ENCODE measurements around the gene TOP3B.
A peak's percentile ranks its signal among the peaks of the same experiment; 100 is the strongest.

TOP3B gene

GRCh38 chr22:21978564-21979386, 3.8 kb downstream of the TOP3B start:
- no peak for DNase-seq

DNA sequence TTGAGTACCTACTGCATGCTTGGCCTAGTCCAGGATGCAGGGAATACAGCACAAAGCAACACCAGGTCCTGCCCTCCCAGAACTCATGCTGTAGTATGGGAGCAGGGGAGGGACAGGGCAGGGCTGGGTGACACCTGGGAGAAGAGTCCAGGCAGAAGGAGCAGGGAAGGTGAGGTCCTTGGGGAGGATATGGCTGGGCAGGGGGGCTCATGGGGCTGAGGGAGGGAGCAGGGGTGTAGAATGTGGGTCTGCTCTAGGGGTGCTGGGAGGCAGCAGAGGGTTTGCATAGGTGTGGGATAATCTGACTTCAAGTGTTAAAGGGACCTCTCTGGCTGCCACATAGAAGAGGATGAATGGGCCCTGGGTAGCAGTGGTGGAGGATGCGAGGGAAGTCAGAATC, 4.8 kb downstream of the TOP3B start:
- no peak for DNase-seq

- no peak for DNase-seq
These were observed 6.7 kb downstream of the TOP3B start for GRCh38 chr22:21975854-21976345.

- DNase-seq: no peak
These were observed 7.3 kb downstream of the TOP3B start for GRCh38 chr22:21975273-21975672.

GRCh38 chr22:21974058-21974649, 8.4 kb downstream of the TOP3B start:
- DNase-seq: no peak

- DNase-seq: no peak
These were observed 9.8 kb downstream of the TOP3B start for GRCh38 chr22:21972806-21973205.

DNA sequence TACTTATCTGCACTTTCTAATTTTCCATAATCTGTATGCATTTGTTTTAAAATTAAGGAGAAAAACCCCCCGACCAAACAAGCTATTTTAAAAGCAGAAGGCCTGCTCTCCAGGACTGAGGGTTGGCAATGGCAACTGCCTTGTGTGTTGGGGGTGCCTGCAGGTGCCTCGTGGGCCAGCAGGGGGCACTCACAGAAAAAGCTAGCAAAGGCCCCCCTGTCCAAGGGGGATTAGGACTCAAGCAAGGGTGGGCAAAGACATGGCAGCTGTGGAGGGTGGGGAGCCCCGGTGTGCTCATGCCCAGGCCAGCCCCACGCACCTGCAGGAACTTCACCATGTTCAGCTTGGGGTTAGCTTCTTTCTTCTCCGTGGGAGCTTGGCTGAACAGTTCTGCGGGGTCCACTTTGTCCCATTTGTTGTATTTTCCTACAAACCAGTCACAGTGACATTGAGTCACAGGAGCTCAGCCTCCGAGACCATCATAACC, 10.3 kb downstream of the TOP3B start:
- DNase-seq: peak; percentile 70

- no peak for DNase-seq
These were observed 10.7 kb downstream of the TOP3B start for GRCh38 chr22:21971858-21972275.

GRCh38 chr22:21970800-21971617, 11.6 kb downstream of the TOP3B start:
- no peak for DNase-seq

DNA sequence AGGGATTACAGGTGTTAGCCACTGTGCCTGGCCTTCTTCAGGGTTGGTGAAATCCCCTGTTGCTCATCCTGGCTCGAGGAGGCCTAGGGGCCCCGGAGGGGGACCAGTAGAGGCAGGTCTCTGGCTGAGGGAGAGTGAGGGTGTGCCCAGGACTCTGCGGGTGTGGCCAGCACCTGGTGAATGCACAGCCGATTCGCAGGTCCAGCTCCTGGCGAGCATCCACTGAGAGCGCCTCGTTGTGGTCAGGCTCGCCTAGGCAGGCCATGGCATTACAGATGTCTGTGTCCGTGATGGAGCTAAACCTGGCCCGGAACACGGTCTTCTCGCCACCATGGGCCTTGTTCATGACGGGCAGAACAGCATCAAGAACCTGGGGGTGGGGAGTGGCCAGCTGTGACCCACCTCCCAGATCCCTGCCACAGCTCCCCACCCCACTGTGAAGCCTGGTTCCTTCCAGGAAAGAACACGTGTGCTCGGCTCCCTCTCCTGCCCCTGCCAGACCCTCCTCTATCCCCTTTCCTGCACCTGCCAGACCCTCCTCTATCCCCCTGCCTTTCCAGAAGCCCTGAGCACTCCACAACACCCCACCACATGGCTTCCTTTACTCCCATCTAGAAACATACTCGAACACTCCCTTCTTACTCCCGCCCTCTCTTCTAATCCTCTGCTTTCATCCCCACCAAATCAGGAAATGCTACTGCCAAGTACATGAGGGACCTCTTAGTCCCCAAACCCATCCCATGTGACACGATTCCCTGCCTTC, 12.4 kb downstream of the TOP3B start:
- DNase-seq: no peak

DNA sequence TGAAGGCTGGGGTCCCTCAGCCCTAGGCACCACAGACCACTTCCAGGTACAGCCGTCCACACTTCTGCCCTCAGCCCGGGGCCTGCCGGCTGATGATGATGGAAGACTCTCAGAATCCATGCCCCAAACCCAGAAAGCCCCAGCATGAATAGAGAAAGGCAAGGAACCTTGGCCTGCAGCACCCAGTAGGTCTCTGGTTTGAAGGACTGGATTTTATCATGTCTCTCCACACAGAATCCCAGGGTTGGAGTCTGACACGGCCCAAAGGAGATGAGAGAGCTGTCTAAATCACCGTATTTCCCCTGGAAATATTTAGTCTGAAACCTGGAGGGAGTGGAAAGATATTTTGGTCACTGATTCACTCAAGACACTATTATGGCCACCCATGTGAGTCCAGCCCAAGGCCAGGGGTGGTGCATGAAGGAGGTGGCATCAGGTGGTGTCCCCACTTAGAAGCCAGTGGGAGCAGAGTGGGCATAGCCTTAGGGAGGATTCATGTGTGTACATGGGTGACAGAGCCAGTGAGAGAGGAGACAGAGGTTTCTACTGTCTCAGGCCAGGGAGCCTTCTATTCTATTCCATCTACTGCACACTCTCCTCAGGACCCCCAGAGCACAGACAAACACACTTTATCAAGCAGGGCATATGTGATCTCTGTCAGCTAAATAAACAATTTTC, 14.0 kb downstream of the TOP3B start:
- no peak for DNase-seq

DNA sequence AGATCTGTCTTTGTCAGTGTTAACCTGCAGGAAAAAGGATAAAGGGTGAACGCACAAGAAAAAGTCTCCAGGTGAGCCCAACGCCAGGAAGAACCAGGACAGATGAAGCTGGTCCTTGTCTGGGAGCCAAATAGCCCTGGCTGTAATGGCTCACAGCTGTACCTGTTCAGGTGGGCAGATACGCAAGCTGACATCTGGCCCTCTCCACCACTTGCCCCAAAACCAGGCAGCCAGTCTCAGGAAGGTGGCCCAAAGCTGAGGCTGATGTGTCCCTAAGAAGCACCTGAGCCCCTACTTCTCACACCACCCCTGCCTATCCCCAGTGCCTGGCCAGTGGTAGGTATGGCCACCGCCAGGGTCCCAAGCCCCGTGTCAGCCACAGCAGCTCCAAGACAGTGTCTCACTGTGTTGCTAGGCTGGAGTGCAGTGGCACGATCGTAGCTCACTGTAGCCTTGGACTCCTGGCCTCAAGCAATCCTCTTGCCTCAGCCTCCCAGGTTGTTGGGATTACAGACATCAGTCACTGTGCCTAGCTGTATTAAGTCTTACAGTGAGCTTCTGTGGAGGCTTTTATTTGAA, 14.8 kb downstream of the TOP3B start:
- DNase-seq: no peak

DNA sequence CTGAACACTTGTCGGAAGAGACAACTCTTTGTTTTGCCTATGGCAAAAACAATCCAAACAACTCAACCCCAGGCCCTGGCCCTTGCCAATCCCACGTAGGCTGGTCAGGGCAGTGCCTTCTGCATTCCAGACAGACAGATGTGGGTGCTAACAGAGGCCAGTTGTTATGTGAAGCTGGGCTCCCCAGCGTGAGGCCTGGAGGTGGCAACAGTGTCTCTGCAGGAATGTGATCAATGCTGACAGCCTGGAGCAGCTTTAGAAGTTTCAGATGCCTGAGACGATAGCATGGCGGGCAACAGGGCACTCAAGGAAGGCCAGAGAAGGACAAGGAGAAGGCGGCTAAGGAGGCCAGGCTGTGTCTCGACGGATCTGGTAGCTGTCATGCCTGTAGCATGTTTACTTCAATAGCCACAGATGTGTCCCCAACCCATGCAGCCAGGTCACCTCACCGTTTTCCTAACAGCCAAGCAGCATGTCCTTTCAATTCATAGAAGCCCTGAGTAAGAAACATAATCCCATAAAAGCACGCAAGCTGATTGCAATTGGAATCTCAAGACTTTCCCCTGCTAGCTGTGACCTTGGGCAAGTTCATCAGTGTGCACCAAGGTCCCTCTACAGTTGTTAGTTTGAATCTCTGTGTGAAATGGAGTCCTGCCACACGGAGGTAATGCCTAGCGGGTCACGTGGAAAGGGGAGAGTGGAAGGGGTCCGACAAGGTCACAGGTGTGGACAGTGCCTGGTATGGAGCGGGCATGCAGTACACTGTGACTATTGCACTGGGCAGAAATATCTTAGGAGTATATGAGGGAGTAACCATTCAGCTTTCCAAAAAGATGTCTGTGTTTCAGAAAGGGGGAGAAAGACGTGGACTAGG, 15.7 kb downstream of the TOP3B start:
- no peak for DNase-seq

GRCh38 chr22:21965762-21966288, 16.8 kb downstream of the TOP3B start:
- DNase-seq: no peak

- DNase-seq: no peak
These were observed 17.6 kb downstream of the TOP3B start for GRCh38 chr22:21964918-21965484.

DNA sequence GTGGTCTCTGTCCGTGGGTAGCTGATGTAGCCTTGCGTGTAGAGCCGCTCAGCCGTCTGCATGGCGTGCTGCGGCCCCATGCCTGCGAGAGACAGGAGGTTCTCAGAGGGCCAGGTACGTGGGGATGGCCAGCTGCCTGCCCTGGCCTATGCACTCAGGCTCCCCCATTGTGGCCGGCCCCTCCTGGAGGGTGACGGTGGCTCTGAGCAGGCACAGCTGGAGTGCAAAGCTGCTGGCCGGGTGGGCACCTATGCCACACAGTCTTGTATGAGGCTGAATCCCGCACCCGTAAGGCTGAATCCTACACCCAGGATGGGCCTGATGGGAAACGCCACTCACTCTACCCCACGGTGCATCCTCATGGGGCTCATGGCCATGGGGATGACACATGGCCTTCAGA, 18.4 kb downstream of the TOP3B start:
- no peak for DNase-seq

GRCh38 chr22:21963790-21964211, 18.8 kb downstream of the TOP3B start:
- no peak for DNase-seq

DNA sequence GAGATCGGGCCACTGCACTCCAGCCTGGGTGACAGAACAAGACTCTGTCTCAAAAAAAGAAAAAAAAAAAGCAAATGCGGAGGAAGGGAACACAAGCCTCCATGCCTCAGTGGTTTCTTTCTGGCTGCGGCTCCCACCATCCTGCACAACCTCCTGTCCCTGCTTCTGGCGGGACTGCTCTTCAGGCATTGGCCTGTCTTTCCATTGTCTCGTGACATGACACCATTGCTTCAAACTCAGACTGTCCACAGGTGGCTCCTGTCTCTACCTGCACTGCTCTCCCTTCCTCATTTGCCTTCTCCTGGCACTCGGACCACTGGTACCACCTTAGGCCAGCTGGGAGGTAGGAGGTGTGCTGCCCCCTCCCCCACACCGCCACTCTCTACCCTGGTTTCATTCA, 19.3 kb downstream of the TOP3B start:
- no peak for DNase-seq

- no peak for DNase-seq
These were observed 20.0 kb downstream of the TOP3B start for GRCh38 chr22:21962655-21962949.
